Ecto neural progenitor cell (in vitro differentiated cells): ENCODE data around the gene ADAMTS14.

Experiments
- DNase-seq: peaks from one replicate; pipeline ENCODE4 v3.0.0-alpha.2; 2018; ENCODE audit warnings: low spot score

Gene ADAMTS14

DNA sequence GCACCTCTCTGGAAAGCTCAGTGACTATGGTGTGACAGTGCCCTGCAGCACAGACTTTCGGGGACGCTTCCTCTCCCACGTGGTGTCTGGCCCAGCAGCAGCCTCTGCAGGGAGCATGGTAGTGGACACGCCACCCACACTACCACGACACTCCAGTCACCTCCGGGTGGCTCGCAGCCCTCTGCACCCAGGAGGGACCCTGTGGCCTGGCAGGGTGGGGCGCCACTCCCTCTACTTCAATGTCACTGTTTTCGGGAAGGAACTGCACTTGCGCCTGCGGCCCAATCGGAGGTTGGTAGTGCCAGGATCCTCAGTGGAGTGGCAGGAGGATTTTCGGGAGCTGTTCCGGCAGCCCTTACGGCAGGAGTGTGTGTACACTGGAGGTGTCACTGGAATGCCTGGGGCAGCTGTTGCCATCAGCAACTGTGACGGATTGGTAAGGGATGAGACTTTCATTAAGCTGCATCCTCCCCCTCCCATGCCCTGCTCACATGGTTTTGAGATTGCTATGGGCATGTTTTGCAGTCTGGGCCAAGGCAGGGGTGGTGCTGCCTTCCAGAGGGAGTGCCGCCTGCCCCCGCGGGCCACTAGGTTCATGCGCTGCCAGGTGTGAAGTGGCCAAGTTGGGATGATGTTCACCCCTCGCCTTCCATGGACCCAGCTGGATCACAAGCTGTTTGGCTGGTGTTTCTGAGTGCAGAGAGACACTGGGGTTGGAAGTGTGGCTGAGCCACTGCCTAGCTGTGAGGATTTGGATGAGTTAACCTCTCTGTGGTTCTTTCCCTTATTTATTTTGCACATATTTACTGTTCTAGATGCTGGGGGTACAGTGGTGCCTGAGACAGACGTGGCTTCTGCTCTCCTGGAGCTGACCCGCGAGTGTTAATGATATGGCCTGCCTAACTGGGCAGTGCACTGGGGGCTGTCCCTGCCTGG is 2.5 kb downstream of the ADAMTS14 start:
- DNase-seq = no peak

DNA sequence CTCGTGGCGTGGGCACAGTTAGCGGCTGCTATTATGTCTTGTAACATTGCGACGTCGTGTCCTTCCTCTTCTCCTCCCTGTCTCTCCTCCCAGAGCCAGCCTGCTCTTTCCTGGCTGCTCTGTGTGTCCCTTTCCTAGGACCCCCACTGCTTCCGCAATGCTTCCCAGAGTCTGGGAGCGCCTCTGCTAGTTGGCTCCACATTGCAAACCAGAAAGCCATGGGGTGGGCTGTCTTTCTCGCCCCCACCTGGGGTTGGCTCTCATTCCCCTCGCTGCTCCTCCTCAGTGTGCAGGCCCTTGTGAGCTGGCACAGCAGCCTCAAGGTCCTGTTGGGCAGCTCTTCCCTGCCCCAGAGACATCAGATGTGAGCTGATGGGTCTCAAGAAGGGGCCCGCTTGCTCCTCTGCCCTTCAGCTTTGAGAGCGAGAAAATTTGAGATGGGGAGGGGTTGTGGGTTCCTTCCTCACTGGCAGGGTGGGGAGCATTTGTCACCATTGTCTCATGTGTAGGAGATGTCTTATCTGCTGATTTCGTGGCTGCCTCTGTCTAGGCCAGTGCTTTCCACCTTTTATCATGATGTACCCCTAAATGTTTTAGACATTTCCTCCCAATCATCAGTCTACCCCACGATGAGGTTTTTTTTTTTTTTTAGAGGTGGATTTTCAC is 3.3 kb downstream of the ADAMTS14 start:
- no peak for DNase-seq

DNA sequence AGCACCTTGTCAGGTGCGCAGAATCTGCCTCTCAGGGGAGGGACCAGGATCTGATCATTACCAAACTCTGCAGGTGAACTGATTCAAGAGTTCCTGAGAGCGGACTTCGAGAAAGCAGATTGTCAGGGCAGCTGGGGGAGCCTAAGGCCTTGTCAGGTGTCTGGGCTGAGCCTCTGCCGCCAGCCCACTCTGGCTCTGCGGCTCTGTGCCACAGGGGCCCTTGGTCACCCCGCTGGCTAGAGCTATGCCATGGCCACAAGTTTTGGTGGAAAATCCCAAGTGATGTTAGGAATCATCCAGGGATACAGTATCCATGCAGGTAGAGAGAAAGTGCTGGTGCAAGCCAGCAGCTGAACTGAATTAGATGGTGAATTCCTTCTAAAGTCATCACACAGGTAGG is 4.2 kb downstream of the ADAMTS14 start:
- DNase-seq = no peak

DNA sequence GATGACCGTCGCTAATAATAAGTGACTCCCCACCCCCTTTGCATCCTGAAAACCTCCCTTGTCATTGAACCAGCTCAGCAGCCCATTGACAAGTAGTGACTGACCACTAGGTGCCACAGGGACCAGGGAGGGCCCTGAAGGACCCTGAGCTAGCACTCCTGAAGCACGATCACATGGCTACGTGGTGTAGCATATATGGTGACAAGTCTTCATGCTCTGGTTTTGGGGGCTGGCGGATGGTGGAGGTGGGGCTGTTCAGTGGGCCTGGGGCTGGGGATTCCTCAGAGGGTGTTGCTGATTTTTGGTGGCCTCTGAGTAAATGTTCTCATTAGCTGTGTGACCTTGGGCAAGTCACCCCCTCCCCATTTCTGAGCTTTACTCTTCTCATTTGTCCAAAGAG is 4.7 kb downstream of the ADAMTS14 start:
- DNase-seq = no peak

- no peak for DNase-seq
Observed at GRCh38 chr10:70677620-70678249, 5.4 kb downstream of the ADAMTS14 start.

DNA sequence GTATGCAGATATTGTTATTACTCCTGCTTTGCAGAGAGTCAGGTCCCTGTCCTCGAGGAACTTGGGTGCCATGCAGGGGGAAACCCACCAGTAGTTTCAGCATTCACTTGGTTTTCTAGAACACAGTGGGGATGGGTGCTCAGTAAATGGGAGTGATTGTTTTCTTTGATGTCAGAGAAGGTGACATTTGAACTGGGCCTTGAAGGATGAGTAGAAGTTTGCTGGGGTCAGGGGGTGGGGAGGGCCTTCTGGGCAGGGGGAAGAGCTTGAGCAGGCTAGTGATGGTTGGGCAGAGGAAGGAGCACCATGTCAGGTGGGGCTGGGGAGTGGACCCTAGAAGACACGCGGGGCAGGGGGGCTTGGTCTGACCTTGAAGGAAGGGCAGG is 5.9 kb downstream of the ADAMTS14 start:
- DNase-seq = no peak

DNA sequence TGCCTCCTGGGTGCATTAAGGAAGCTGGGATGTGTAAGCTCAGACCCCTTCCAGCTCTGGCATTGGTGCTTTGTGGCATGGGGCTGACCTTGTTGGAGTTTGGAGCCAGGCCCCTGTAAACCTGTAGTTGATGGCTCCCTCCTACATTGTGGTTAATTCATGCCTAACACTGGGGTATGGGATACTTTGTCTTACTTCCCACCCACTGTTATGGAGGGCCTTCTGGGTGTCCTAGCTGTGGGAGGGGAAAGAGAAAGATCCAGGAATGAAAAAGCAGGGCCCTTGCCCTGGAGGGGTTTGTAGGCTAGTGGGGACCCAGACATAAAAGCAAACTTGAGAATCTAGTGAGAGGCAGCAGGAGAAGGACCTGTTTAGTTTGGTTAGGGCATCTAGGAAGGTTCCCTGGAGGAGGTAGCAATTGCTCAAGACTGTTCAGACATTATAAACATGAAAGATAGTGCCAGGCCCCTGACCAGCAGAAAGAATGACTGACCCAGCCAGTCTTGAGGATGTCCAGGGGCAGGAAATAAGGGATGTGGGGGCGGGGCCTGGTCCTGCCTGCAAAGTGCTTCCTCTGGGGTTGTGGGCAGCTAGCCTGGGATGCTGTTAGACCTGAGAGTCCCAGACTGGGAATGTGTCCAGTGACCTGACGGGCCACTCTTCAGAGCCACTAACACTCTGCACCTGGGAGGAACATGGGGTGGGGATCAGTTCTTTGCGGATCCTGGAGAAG is 6.6 kb downstream of the ADAMTS14 start:
- no peak for DNase-seq

DNA sequence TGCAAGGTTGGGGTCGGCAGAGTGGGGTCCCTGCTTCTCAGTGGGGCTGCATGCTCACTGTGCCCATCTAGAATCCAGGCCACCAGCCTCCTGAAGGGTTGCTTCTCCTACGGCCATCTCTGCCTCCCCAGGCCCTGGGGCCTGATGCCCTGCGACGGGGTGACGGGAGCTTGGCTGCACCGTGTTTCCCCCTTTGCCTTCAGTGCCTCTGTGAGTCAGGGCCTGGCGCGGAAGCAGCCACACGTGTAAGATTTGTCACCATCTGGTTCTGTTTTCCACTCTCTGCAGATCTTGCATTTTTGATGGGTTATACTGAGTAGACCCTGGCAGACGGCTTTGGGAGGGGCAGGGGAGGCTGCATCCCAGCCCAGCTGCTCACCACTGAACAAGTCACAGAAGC is 7.2 kb downstream of the ADAMTS14 start:
- no peak for DNase-seq

GRCh38 chr10:70680899-70681730 is 8.8 kb downstream of the ADAMTS14 start:
- no peak for DNase-seq

DNA sequence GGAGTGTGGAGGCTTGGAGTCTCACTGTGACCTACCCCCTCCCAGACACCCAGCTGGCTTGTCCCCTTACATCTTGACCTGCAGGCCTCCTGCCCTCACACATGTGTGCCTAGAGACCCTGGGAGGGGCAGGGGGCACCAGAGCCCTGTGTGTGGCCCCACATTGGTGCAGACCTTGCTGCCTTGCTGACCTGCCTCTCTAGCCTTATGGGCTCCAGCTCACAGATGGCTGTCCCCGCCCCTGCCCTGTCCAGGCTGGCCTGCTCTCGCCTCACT is 9.4 kb downstream of the ADAMTS14 start:
- DNase-seq = no peak

GRCh38 chr10:70682920-70683600 is 10.8 kb downstream of the ADAMTS14 start:
- DNase-seq = no peak

DNA sequence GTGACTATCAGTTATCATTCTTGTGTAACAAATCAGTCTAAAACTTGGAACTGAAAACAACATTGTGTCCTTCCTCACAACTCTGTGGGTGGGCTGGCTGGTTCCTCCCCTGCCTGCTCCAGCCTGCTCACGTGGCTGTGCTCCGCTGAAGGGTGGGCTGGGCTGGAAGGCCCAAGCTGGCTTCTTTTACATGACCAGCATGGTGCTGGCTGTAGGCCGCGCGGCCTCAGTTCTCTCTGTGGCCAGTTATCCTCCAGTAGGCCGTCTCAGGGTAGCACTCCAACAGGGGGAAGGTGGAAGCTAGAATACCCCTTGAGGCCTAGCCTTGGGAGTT is 11.3 kb downstream of the ADAMTS14 start:
- no peak for DNase-seq

GRCh38 chr10:70683940-70684339 is 11.6 kb downstream of the ADAMTS14 start:
- no peak for DNase-seq

DNA sequence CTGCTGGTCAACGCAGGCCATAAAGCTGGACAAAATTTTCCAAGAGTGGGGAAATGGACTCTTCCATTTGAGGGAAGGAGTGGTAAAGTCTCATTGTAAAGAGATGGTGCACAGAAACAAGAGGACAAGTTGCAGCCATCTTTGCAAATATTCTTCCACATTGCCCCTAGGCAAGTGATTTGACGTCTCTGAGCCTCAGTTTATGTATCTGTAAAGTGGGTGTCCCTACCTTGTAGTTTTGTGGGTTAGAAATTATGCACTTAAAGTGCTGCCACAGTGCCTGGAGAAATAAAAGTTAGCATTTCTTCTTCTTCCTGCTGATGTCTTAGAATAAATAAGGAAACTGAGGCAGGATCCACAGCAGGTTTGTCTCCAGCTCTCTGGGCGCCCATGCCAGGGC is 12.1 kb downstream of the ADAMTS14 start:
- DNase-seq = no peak

DNA sequence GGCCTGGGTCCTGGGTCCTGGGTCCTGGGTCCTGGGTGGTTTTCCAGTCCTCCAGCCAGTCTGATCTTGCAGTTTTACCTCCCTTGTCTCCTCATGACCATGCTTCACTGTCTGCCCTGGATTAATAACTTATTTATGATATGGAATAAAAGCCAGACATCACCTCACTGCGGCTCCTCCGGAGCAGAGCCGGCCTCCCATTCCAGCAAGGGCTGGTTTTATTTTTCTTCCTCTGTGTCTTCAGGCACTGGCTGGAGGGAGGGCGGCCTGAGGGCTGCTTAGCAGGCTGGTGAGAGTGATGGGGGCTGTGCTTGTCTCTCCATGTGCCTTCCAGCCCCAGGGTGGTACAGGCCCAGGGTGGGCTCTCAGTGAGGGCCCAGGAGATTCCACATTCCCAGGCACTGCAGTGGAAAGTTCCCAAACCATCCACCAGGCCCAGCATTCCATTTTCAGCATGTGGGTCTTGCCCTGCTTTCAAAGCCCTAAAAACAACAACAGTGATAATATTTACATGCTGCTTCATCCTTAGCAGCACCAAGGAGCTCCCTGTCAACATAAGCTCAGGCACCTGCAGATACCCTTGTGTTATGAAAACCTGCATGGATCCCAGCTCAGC is 12.6 kb downstream of the ADAMTS14 start:
- no peak for DNase-seq

DNA sequence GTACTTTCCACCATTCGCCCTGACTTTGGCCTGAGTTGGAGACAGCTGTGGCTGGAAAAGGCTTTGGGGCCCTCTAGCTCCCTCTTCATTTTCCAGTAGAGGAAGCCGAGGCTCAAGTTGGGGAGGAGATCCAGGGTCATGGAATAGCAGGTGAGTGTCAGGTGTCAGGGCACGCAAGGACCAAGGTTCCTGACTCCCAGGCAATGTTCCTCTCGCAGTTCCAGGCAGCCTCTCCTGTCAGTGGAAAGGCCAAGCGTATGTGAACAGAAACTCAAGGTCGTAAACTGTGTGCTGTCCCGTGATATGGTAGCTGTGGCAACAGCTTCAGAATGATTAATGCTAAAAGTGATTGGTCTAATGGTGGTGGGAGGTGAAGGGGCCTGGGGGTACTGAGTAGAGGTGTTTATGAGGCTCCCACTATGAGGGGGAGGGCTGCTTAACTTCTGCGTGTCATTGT is 13.2 kb downstream of the ADAMTS14 start:
- no peak for DNase-seq

GRCh38 chr10:70688828-70689227 is 16.5 kb downstream of the ADAMTS14 start:
- no peak for DNase-seq

- no peak for DNase-seq
Observed at GRCh38 chr10:70689661-70690060, 17.4 kb downstream of the ADAMTS14 start.

DNA sequence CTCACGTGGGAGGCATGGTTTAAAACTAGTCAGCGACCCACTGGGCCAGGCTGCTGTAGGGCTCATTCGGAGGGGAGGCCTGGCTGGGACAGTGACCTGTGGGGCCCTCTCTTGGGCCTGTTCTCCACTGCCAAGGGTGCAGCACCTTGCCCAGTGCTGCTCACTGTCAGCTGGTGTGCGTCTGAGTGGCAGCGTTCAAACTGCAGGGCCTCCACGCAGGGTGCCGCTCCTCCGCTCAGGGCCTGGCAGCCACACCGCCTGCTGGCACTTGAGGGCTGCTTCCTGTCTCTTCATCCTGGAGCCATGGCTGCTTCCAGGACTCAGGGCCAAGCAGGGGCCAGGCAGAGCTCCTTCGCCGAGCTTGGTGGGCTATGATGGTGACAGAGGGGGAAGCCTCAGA is 18.3 kb downstream of the ADAMTS14 start:
- DNase-seq = no peak

DNA sequence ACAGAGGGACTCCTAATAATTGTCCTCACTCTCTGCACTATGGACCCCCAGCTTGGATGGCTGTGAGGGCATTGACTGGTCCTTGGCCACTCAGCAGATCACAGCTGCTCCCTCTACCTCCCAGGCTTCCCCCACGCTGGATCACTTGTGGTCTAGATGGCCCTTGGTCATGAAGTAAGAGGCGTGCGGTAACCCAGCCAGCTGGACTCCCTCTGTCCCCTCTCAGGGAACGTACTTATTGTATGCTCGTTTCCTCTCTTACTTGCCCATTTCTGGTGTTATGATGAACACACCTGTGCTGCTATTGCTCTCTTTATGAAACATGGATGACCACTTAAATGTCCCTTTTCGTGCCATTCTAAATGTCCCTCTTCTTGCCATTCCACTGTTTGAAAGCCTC is 19.3 kb downstream of the ADAMTS14 start:
- no peak for DNase-seq
